ENCODE results near the gene CTRB1. TPM values are rescaled to one million over a fixed set of nuclear protein-coding genes. Genes with fewer than 3 reads are reported as not detected.
A peak's percentile ranks its signal among the peaks of the same experiment; 100 is the strongest.

CTRB1 gene
- total RNA-seq, 1 experiment from 2014 or later = not detected

DNA sequence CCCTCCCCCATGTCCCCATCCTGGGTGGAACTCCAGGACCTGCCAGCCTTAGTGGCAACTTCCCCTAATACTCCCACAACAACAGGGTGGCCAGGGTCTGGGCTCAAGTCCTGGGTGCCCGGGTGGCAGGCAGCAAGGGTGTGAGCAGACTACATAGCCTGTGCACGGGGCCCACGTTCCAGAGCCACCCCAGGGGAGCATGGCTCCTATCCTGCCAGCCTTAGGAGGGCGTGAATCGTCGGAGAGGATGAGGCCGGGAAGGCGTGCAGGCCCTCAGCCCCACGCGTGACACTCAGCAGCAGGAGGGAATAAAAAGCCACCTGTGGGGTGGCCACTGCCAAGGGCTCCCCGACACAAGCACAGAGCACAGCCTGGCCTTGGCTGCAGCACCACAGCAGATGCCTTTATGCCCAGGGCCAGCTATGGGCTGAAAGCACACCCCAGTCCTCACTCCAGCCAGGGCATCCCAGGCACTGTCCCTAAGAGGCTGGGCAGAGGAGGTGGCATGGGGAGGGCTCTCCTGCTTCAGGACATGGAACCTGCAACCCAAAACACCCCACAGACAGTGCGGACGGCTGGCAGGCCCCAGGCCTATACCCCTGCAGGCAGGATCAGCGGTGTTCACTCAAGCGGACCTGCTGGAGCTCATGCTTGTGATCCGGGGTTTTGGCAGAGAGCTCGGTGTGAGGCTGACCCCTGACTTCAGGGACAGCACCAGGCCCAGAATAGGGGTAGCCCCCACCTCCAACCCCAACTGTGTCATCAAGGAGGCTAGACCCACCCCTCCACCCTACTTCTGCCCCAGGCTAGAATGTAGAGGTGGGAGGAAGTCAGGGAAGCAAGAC lies 30.0 kb downstream of the CTRB1 start:
- no peak for DNase-seq
- Histone ChIP-seq H3K27me3 (ENCODE audit: control insufficient read depth, insufficient read depth, low read length) (no peaks in the 10 kb centered on the region), H3K36me3 (replicated peaks; ENCODE audit: control insufficient read depth, insufficient read depth, low read length) (peaks cover 2% of the 10 kb centered on the region), H3K4me3 (ENCODE audit: insufficient read depth, low read depth, low read length) (no peak overlapping the region)

- Histone ChIP-seq H3K36me3 (replicated peaks; ENCODE audit: control insufficient read depth, insufficient read depth, low read length) (peaks cover 2% of the 10 kb centered on the region), H3K4me3 (ENCODE audit: insufficient read depth, low read depth, low read length) (no peak overlapping the region), H3K27me3 (ENCODE audit: control insufficient read depth, insufficient read depth, low read length) (no peaks in the 10 kb centered on the region)
- DNase-seq = no peak
Observed at GRCh38 chr16:75249441-75249840, 30.7 kb downstream of the CTRB1 start.

DNA sequence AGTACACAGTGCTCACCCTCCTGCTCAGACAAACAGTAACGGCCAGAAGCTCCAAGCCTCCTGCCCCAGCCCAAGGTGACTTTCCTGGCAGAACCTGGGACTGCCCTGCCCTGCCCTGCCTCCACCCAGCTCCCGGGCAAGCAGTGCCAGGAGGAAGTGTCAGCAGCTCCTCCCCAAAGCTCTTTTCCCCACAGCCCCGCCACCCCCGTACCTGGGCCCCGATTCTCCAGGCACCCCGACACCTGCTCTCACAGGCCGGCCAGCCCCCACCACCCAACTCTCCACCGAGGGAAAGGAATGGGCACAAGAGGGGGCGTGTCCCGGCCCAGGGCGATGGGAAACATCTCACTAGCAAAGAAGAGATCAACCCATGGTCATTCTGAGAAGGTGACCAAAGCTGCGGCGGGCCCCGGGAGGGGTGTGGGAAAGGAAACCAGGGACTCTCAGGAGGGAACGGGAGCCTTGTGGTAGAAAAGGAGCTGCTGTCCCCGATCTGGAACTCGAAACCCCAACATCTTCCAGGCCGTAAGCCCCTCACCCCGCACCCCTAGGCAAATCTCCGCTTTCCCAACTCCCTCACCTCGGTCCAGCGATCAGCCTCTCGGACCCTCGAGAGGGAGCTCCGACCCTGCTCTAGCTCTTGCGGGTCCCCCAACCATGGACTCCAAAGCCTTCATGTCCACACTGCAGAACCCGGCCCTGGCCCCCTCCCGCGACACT lies 31.5 kb downstream of the CTRB1 start:
- Histone ChIP-seq H3K36me3 (replicated peaks; ENCODE audit: control insufficient read depth, insufficient read depth, low read length) (peaks cover 2% of the 10 kb centered on the region), H3K27me3 (ENCODE audit: control insufficient read depth, insufficient read depth, low read length) (no peaks in the 10 kb centered on the region), H3K4me3 (ENCODE audit: insufficient read depth, low read depth, low read length) (peak overlapping the region; percentile 88)
- DNase-seq = peak; percentile 82

DNA sequence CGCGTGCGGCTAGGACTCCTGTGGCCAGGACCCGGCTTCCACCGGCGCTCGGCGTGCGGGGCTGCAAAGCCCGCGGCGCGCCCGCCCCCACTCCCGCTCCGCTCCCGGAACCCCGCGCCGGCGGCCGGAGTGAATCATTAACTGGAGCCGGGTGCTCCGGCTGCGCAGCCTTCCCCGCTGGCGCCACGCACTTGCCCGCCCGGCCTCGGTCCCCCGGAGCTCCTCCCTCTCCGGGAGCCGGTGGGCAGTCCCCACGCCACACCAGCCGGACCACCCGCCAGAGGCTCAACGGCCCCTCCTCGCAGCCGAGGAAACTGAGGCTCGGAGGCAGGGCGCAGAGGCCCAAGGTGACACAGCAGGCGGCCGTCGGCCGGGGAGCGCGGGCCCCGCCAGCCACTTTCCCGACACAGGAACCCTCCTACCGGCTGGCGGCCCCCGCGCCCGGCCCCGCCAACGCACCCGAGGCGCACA lies 32.1 kb downstream of the CTRB1 start:
- Histone ChIP-seq H3K4me3 (ENCODE audit: insufficient read depth, low read depth, low read length) (peak overlapping the region; percentile 88), H3K36me3 (replicated peaks; ENCODE audit: control insufficient read depth, insufficient read depth, low read length) (peaks cover 2% of the 10 kb centered on the region), H3K27me3 (ENCODE audit: control insufficient read depth, insufficient read depth, low read length) (no peaks in the 10 kb centered on the region)
- peak; percentile 85 for DNase-seq

DNA sequence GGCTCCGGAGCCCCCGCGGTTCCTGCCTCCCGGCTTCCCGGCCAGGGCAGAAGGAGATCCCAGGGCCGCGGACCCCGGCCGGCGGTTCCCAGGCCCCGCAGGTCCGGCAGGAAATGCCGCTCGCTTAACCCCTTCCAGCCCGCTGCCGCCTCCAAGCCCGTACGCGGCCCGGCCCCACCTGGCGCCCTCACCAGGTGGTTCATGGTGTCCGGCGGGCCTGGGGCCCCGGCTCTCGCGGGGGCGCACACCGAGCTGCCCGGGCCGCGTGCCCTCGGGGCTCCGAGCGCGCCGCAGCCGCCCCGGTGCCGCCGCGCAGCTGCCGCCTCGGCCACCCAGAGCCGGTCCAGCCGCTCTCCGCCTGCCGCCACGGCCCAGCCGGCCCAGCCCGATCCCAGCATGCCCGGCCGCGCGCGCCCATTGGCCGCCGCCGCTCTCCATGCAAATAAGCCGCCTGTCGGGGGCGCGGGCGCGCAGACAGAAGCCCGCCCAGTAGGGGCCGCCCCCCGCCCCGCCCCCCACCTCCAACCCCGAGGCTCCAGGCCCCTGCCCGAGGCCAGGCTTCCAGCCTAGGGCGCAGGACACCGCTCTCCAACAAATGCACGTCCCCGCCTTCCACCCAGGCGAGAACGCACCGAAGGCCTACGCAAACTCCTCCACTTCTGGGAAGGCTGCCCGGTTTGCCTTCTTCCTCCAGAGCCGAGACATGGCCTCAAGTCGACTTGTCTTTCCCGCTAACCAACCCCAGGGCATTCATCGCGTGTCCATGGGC lies 32.7 kb downstream of the CTRB1 start, which contains the start of gene BCAR1:
TSS of gene BCAR1 (minus strand) at position 345 of the 769 bp plus-strand sequence. CDS start at position 203, 142 bp downstream.
- peak; percentile 99 for DNase-seq
- peak within 1 kb of the TSS; percentile 88 for H3K4me3 ChIP-seq (ENCODE audit: insufficient read depth, low read depth, low read length)
- H3K36me3 ChIP-seq (replicated peaks; ENCODE audit: control insufficient read depth, insufficient read depth, low read length) = peaks cover 2% of the 10 kb centered on the region
- no peaks in the 10 kb centered on the region for H3K27me3 ChIP-seq (ENCODE audit: control insufficient read depth, insufficient read depth, low read length)

DNA sequence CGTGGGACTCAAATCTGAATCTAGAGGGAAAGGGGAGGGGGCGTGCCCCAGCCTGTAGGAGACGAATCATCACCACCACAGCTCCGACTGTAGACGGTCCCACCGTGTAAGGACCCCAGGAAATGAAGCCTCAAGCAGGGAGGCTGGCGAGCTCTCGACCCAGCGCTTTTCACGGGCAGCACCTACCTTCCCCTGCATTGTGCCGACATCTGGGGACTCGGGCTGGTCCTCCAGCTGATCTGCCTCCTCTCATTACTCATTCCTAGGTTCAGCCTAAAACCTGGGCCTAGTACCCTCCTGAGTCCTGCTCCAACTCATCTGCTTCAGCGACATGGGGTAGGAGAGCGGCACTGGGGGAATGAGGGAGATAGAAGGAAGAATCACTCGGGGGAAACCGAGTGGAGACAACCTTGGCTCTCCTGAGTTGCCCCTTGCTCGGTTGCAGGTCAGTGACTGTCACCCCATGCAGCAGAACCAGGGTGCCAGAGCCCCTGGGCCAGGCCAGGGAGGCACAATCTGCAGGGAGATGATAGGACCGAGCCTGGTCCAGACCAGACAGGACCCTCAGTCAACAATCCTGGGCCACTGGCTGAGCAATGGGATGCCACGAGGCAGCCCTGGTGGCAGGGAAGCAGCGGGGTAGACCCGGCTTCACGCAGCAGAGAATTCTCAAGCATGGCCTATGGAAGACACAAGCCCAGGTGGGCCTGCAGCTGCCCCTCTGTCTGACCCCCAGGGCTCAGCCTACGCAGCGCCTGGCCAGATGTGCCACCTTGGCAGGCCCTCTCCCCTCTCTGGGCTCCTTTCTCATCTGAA lies 33.5 kb downstream of the CTRB1 start:
- Histone ChIP-seq H3K36me3 (replicated peaks; ENCODE audit: control insufficient read depth, insufficient read depth, low read length) (peaks cover 2% of the 10 kb centered on the region; the same call in 1 of the 2 replicates), H3K27me3 (ENCODE audit: control insufficient read depth, insufficient read depth, low read length) (no peaks in the 10 kb centered on the region), H3K4me3 (ENCODE audit: insufficient read depth, low read depth, low read length) (peak overlapping the region; percentile 30; the same call in 1 of the 2 replicates)
- no peak for DNase-seq

- H3K4me3 ChIP-seq (ENCODE audit: insufficient read depth, low read depth, low read length) = no peak overlapping the region; the same call in 1 of the 2 replicates
- peak; percentile 95 for DNase-seq
- peaks cover 2% of the 10 kb centered on the region; the same call in 1 of the 2 replicates for H3K36me3 ChIP-seq (replicated peaks; ENCODE audit: control insufficient read depth, insufficient read depth, low read length)
- H3K27me3 ChIP-seq (ENCODE audit: control insufficient read depth, insufficient read depth, low read length) = no peaks in the 10 kb centered on the region
Observed at GRCh38 chr16:75252946-75253911, 34.4 kb downstream of the CTRB1 start.

- H3K4me3 ChIP-seq (ENCODE audit: insufficient read depth, low read depth, low read length) = no peak overlapping the region
- no peaks in the 10 kb centered on the region for H3K36me3 ChIP-seq (replicated peaks; ENCODE audit: control insufficient read depth, insufficient read depth, low read length)
- DNase-seq = no peak
- no peaks in the 10 kb centered on the region for H3K27me3 ChIP-seq (ENCODE audit: control insufficient read depth, insufficient read depth, low read length)
Observed at GRCh38 chr16:75254359-75254837, 35.6 kb downstream of the CTRB1 start.

DNA sequence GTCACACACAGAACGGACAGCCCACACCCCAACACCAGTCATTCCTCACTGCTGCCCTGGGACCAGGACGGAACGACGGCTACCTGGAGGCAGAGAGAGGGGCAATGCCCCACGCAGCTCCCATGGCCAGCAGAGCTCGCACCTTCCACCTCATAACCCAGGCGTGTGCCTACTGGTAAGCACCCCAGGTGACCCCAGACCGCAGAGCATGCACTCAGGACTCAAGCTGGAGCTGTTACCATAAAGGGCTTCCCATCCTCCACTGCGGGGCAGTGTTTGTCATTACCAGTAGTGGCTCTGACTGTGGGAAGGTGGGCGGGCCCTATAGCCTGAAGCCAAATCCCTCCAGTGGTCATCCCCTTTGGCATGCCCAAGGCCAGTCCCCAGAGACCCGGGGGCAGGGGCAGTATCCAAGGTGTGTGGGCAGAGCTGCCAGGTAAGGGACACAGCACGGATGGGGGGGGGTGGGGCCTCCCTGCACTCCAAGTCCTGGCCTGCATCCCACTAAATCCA lies 37.3 kb downstream of the CTRB1 start:
- Histone ChIP-seq H3K4me3 (ENCODE audit: insufficient read depth, low read depth, low read length) (no peak overlapping the region), H3K36me3 (replicated peaks; ENCODE audit: control insufficient read depth, insufficient read depth, low read length) (no peaks in the 10 kb centered on the region), H3K27me3 (ENCODE audit: control insufficient read depth, insufficient read depth, low read length) (no peaks in the 10 kb centered on the region)
- DNase-seq = peak; percentile 79

DNA sequence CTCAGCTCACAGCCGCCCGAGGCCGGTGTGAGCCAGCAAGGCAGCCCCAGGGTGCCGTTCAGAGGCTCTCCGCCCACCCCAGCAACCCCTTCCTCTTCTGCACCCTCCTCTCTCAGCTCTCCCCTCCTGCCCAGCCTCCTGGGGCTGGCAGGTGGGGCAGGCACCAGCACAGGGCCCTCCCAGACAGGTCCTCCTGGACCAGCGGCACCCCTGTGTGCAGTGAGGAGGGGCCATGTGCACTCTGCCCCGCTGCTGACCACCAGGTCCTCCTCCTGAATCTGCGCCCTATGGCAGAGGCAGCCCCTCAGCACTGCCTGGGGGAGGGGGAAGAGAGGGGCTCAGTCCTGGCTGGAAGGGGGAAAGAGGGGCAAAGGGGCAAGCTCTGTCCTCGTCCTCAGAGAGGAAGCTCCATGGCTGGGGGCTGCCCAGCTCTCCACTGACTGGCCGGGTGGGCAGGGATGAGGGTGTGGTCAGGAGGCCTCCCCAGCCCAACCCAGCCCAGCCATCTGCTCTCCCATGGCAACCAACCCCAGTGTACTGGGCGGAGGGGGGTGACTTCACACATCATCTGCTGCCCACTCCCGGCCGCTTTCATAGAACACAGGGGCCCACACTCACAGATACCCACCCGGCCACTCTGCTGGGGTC lies 38.0 kb downstream of the CTRB1 start:
- peak; percentile 88 for DNase-seq
- no peak overlapping the region for H3K4me3 ChIP-seq (ENCODE audit: insufficient read depth, low read depth, low read length)

GRCh38 chr16:75257886-75258806 lies 39.4 kb downstream of the CTRB1 start:
- no peak overlapping the region for H3K4me3 ChIP-seq (ENCODE audit: insufficient read depth, low read depth, low read length)
- H3K36me3 ChIP-seq (replicated peaks; ENCODE audit: control insufficient read depth, insufficient read depth, low read length) = no peaks in the 10 kb centered on the region; the same call in 1 of the 2 replicates
- no peak for DNase-seq
- no peaks in the 10 kb centered on the region for H3K27me3 ChIP-seq (ENCODE audit: control insufficient read depth, insufficient read depth, low read length)

More for the DNA sequence above, 38.0 kb downstream of the CTRB1 start:
- Histone ChIP-seq H3K27me3 (ENCODE audit: control insufficient read depth, insufficient read depth, low read length) (no peaks in the 10 kb centered on the region), H3K36me3 (replicated peaks; ENCODE audit: control insufficient read depth, insufficient read depth, low read length) (no peaks in the 10 kb centered on the region)

Data from H7 (cell line).